Muscle layer of colon (tissue), 2 donors: ENCODE measurements around the gene KANK4.

Experiments used
- H3K27ac ChIP-seq: one replicate; pipeline ENCODE4 v1.7.0; 2013; ENCODE audit warnings: low read depth, mild to moderate bottlenecking, low read length, moderate library complexity
- H3K27me3 ChIP-seq, 2 donors: one replicate each; pipeline ENCODE4 v1.7.0; 2013; ENCODE audit warnings: low read length in 2 of 2, mild to moderate bottlenecking in 2 of 2; ENCODE audit not compliant: insufficient read depth in 2 of 2, control insufficient read depth in 1 of 2
- H3K36me3 ChIP-seq: one replicate; pipeline ENCODE4 v1.7.0; 2013; ENCODE audit warnings: mild to moderate bottlenecking, low read length; ENCODE audit not compliant: insufficient read depth
- H3K4me1 ChIP-seq: one replicate; pipeline ENCODE4 v1.7.0; 2013; ENCODE audit warnings: mild to moderate bottlenecking, low read length; ENCODE audit not compliant: insufficient read depth
- H3K4me3 ChIP-seq, 2 donors: one replicate each; pipeline ENCODE4 v1.7.0; 2013; ENCODE audit warnings: low read length in 2 of 2, low read depth in 1 of 2, mild to moderate bottlenecking in 1 of 2, moderate library complexity in 1 of 2
- H3K9ac ChIP-seq: one replicate; pipeline ENCODE4 v1.7.0; 2013; ENCODE audit warnings: low read length
- H3K9me3 ChIP-seq: one replicate; pipeline ENCODE4 v1.7.0; 2013; ENCODE audit warnings: mild to moderate bottlenecking, low read length
- donor health status: abdominal sarcoma.
- donor health status: Adenocarcinoma of cecum.

Gene KANK4

GRCh38 chr1:62299426-62300200 lies 19.6 kb downstream of the KANK4 start:
- H3K9ac ChIP-seq, result no peak overlapping the region
- H3K9me3 ChIP-seq, result no peaks in the 10 kb centered on the region
- H3K4me1 ChIP-seq, result peaks cover 20% of the 10 kb centered on the region
- H3K27me3 ChIP-seq, result no peaks in the 10 kb centered on the region
- no peak overlapping the region for H3K27ac ChIP-seq
- H3K36me3 ChIP-seq, result no peaks in the 10 kb centered on the region
- no peak overlapping the region for H3K4me3 ChIP-seq

- H3K9ac ChIP-seq, result no peak overlapping the region
- H3K4me3 ChIP-seq, result no peak overlapping the region
- no peaks in the 10 kb centered on the region for H3K27me3 ChIP-seq
- H3K27ac ChIP-seq, result no peak overlapping the region
- peaks cover 17% of the 10 kb centered on the region for H3K4me1 ChIP-seq
- H3K9me3 ChIP-seq, result no peaks in the 10 kb centered on the region
- no peaks in the 10 kb centered on the region for H3K36me3 ChIP-seq
Observed at GRCh38 chr1:62295921-62296491, 23.2 kb downstream of the KANK4 start.

- Histone ChIP-seq H3K27me3 (no peaks in the 10 kb centered on the region), H3K4me1 (peaks cover 9% of the 10 kb centered on the region), H3K4me3 (no peak overlapping the region), H3K9me3 (no peaks in the 10 kb centered on the region), H3K27ac (no peak overlapping the region), H3K9ac (no peak overlapping the region), H3K36me3 (no peaks in the 10 kb centered on the region)
Observed at GRCh38 chr1:62294261-62294660, 25.0 kb downstream of the KANK4 start.

GRCh38 chr1:62288662-62289061 lies 30.6 kb downstream of the KANK4 start:
- Histone ChIP-seq H3K9me3 (no peaks in the 10 kb centered on the region), H3K4me3 (no peak overlapping the region), H3K9ac (no peak overlapping the region), H3K36me3 (no peaks in the 10 kb centered on the region), H3K4me1 (no peaks in the 10 kb centered on the region), H3K27me3 (peaks cover 0 to 6% of the 10 kb centered on the region in 2 donors), H3K27ac (no peak overlapping the region)

GRCh38 chr1:62288224-62288623 lies 31.0 kb downstream of the KANK4 start:
- Histone ChIP-seq H3K27me3 (peaks cover 0 to 6% of the 10 kb centered on the region in 2 donors), H3K36me3 (no peaks in the 10 kb centered on the region), H3K4me1 (no peaks in the 10 kb centered on the region), H3K4me3 (no peak overlapping the region), H3K9me3 (no peaks in the 10 kb centered on the region), H3K27ac (no peak overlapping the region), H3K9ac (no peak overlapping the region)

- Histone ChIP-seq H3K27ac (no peak overlapping the region), H3K9me3 (no peaks in the 10 kb centered on the region), H3K27me3 (peaks cover 0 to 6% of the 10 kb centered on the region in 2 donors), H3K36me3 (no peaks in the 10 kb centered on the region), H3K4me1 (no peaks in the 10 kb centered on the region), H3K4me3 (no peak overlapping the region), H3K9ac (no peak overlapping the region)
Observed at GRCh38 chr1:62286786-62287224, 32.4 kb downstream of the KANK4 start.

GRCh38 chr1:62285984-62286785 lies 33.0 kb downstream of the KANK4 start:
- Histone ChIP-seq H3K27ac (no peak overlapping the region), H3K4me1 (no peaks in the 10 kb centered on the region), H3K9ac (no peak overlapping the region), H3K4me3 (no peak overlapping the region), H3K27me3 (peaks cover 0 to 6% of the 10 kb centered on the region in 2 donors), H3K9me3 (no peaks in the 10 kb centered on the region), H3K36me3 (no peaks in the 10 kb centered on the region)

- Histone ChIP-seq H3K27me3 (peaks cover 0 to 6% of the 10 kb centered on the region in 2 donors), H3K36me3 (no peaks in the 10 kb centered on the region), H3K9me3 (no peaks in the 10 kb centered on the region), H3K9ac (no peak overlapping the region), H3K4me1 (no peaks in the 10 kb centered on the region), H3K4me3 (no peak overlapping the region), H3K27ac (no peak overlapping the region)
Observed at GRCh38 chr1:62285440-62285839, 33.8 kb downstream of the KANK4 start.

- Histone ChIP-seq H3K36me3 (no peaks in the 10 kb centered on the region), H3K27ac (no peak overlapping the region), H3K4me1 (no peaks in the 10 kb centered on the region)
Observed at GRCh38 chr1:62283986-62284385, 35.2 kb downstream of the KANK4 start.

GRCh38 chr1:62282909-62283755 lies 36.1 kb downstream of the KANK4 start:
- Histone ChIP-seq H3K27ac (no peak overlapping the region), H3K9ac (no peak overlapping the region), H3K4me1 (no peaks in the 10 kb centered on the region), H3K9me3 (no peaks in the 10 kb centered on the region), H3K36me3 (no peaks in the 10 kb centered on the region), H3K4me3 (no peak overlapping the region), H3K27me3 (peaks cover 0 to 6% of the 10 kb centered on the region in 2 donors)

More at GRCh38 chr1:62283986-62284385, 35.2 kb downstream of the KANK4 start:
- H3K4me3 ChIP-seq, result no peak overlapping the region
- peaks cover 0 to 6% of the 10 kb centered on the region in 2 donors for H3K27me3 ChIP-seq
- no peak overlapping the region for H3K9ac ChIP-seq
- H3K9me3 ChIP-seq, result no peaks in the 10 kb centered on the region
